Endothelial cell of umbilical vein (primary cell): ENCODE data around the gene TDRD9. TPM values are rescaled to one million over a fixed set of nuclear protein-coding genes. Genes with fewer than 3 reads are reported as not detected.

Source experiments
- BruUV-seq: library from RNA; stranded (reverse); fragments of 400-500 nt; replicated peaks from 2 replicates; lab custom pipeline; 2021; lab: Mats Ljungman, UMichigan
- CTCF ChIA-PET: fragments of 300-600, 350-600 bp; sonication (Branson Sonifier 250); formaldehyde crosslinking; loops from one replicate; lab custom pipeline; 2021; ENCODE audit warnings: antibody characterized with exemption, inconsistent platforms; lab: Charles Lee
- POLR2A ChIA-PET: fragments of 300-600, 350-600 bp; sonication (Branson Sonifier 250); formaldehyde crosslinking; loops from one replicate; lab custom pipeline; 2021; ENCODE audit warnings: antibody characterized with exemption, inconsistent platforms; lab: Charles Lee
- DNase-seq: peaks from one replicate; pipeline ENCODE4 v3.0.0-alpha.2; 2011; ENCODE audit warnings: low read depth, low spot score
- FAIRE-seq: peaks from 2 replicates; lab custom pipeline; 2011; peaks lifted over from hg19 to GRCh38; lab: Jason Lieb, UNC
- H2AFZ ChIP-seq: 2 replicates; pipeline ENCODE4 v1.6.0; 2012; ENCODE audit warnings: low read depth, low read length, control low read depth, inconsistent platforms
- H3K27ac ChIP-seq: 2 replicates; pipeline ENCODE4 v1.5.1; 2011; ENCODE audit warnings: low read depth, mild to moderate bottlenecking, control low read depth, low read length, moderate library complexity; ENCODE audit not compliant: insufficient read depth
- H3K27me3 ChIP-seq, 2 experiments: 2 replicates each; pipeline versions ENCODE4 v1.6.0 to v1.6.1; 2011; ENCODE audit warnings: low read length in 2 of 2, mixed read lengths in 1 of 2; ENCODE audit not compliant: control insufficient read depth in 2 of 2, insufficient read depth in 2 of 2
- H3K36me3 ChIP-seq, 2 experiments: 2 replicates in 1 of 2; 3 replicates in 1 of 2; pipeline ENCODE4 v1.5.1; 2011; ENCODE audit warnings: low read length in 2 of 2, mild to moderate bottlenecking in 1 of 2, moderate library complexity in 1 of 2; ENCODE audit not compliant: control insufficient read depth in 2 of 2, insufficient read depth in 2 of 2; ENCODE audit errors: extremely low read depth in 1 of 2
- H3K4me1 ChIP-seq: 3 replicates; pipeline ENCODE4 v1.5.1; 2011; ENCODE audit warnings: mild to moderate bottlenecking, low read length; ENCODE audit not compliant: control insufficient read depth, insufficient read depth; ENCODE audit errors: extremely low read depth
- H3K4me2 ChIP-seq: 2 replicates; pipeline ENCODE4 v1.6.1; 2011; ENCODE audit warnings: low read length, control low read depth, mixed read lengths; ENCODE audit not compliant: insufficient read depth
- H3K4me3 ChIP-seq, 3 experiments: fragments of 200-600 bp in 1 of 3; sonication (generic), shearing (Covaris generic) in 1 of 3; replicated peaks in 1 of 3; 2 replicates each; pipeline ENCODE4 v1.5.1; 2011 to 2016; ENCODE audit warnings: control low read depth in 3 of 3, low read length in 3 of 3, mild to moderate bottlenecking in 2 of 3, inconsistent platforms in 1 of 3, low read depth in 1 of 3, moderate library complexity in 1 of 3; ENCODE audit not compliant: insufficient read depth in 1 of 3
- H3K79me2 ChIP-seq: 2 replicates; pipeline ENCODE4 v1.6.0; 2012; ENCODE audit warnings: low read length, inconsistent platforms; ENCODE audit not compliant: control insufficient read depth, insufficient read depth
- H3K9ac ChIP-seq: replicated peaks from 2 replicates; pipeline ENCODE3; 2011; ENCODE audit warnings: low read length, control low read depth; ENCODE audit not compliant: insufficient read depth; ENCODE audit errors: extremely low read depth
- H3K9me1 ChIP-seq: replicated peaks from 3 replicates; pipeline ENCODE4 v1.6.0; 2011; ENCODE audit warnings: mild to moderate bottlenecking, low read length; ENCODE audit not compliant: control insufficient read depth, insufficient read depth; ENCODE audit errors: extremely low read depth
- H3K9me3 ChIP-seq: replicated peaks from 2 replicates; pipeline ENCODE4 v1.5.1; 2012; ENCODE audit warnings: low read length, inconsistent platforms; ENCODE audit not compliant: control insufficient read depth, insufficient read depth
- H4K20me1 ChIP-seq: replicated peaks from 2 replicates; pipeline ENCODE3; 2011; ENCODE audit warnings: mild to moderate bottlenecking, low read length; ENCODE audit not compliant: control insufficient read depth, insufficient read depth; ENCODE audit errors: extremely low read depth
- CTCF ChIP-seq, 2 donors: IDR thresholded peaks; 1 replicate in 1 of 2; 2 replicates in 1 of 2; pipeline ENCODE4 v1.5.1; 2011; ENCODE audit warnings: low read length in 2 of 2, mild to moderate bottlenecking in 2 of 2, moderate library complexity in 2 of 2, control low read depth in 1 of 2, inconsistent platforms in 1 of 2, low read depth in 1 of 2; ENCODE audit not compliant: insufficient read depth in 1 of 2; ENCODE audit errors: extremely low read depth in 1 of 2
- EZH2 ChIP-seq: IDR thresholded peaks from 2 replicates; pipeline ENCODE4 v1.6.1; 2012; ENCODE audit warnings: borderline replicate concordance, low read depth, mild to moderate bottlenecking, moderate library complexity, low read length, inconsistent platforms; ENCODE audit not compliant: severe bottlenecking
- FOS ChIP-seq: IDR thresholded peaks from 2 replicates; pipeline ENCODE4 v1.6.1; 2011; ENCODE audit warnings: mild to moderate bottlenecking, low read length, moderate library complexity, borderline replicate concordance; ENCODE audit not compliant: insufficient read depth
- GATA2 ChIP-seq: IDR thresholded peaks from 2 replicates; pipeline ENCODE4 v1.7.0; 2011; ENCODE audit warnings: low read depth, mild to moderate bottlenecking, moderate library complexity, mixed read lengths, low read length; ENCODE audit not compliant: insufficient read length, insufficient read depth
- JUN ChIP-seq: IDR thresholded peaks from 2 replicates; pipeline ENCODE4 v1.6.1; 2011; ENCODE audit warnings: borderline replicate concordance, low read depth; ENCODE audit not compliant: insufficient read length, insufficient read depth
- MAX ChIP-seq: IDR thresholded peaks from 2 replicates; pipeline ENCODE4 v1.6.1; 2011; ENCODE audit not compliant: insufficient read depth, insufficient read length
- MYC ChIP-seq: IDR thresholded peaks from one replicate; pipeline ENCODE4 v1.6.1; 2011; ENCODE audit warnings: mild to moderate bottlenecking, low read depth, low read length
- POLR2A ChIP-seq: IDR thresholded peaks from 2 replicates; pipeline ENCODE4 v1.6.1; 2012; ENCODE audit warnings: low read depth, mild to moderate bottlenecking, control low read depth, low read length
- POLR2AphosphoS5 ChIP-seq: IDR thresholded peaks from 2 replicates; pipeline ENCODE4 v1.6.1; 2012; ENCODE audit warnings: low read depth, mild to moderate bottlenecking, control low read depth, low read length, moderate library complexity; ENCODE audit not compliant: insufficient read depth
- dilution Hi-C: fragments of 300-500 bp; cut with MboI; formaldehyde crosslinking; loops from one replicate; pipeline ENCODE4 v1.15.0; 2019; ENCODE audit warnings: low sequenced_read_pairs; ENCODE audit not compliant: extremely low pct_ligation_motif_present
- intact Hi-C: fragments of 100-400 bp; cut with micrococcal nuclease; formaldehyde crosslinking; loops from one replicate; pipeline ENCODE4 v1.10.0; 2022
- polyA plus RNA-seq, 4 experiments: library from polyadenylated mRNA; depleted of rRNA in 3 of 4; stranded (reverse) in 3 of 4; unstranded in 1 of 4; fragments of >200 nt; gene quantifications; 2 replicates each; pipeline versions ENCODE4 v1.2.1 to v1.2.3, GENCODE V29; 2011 to 2012; ENCODE audit warnings: missing spikeins in 1 of 4
- total RNA-seq: library from RNA; stranded (reverse); gene quantifications from 2 replicates; pipeline ENCODE4 v1.2.3, GENCODE V29; 2021

Gene TDRD9
- total and polyA plus RNA-seq, 2 donors (not counting 3 experiments of a cell fraction or from before 2014, with no cell fraction given), result 0.52 to 1.4 TPM

GRCh38 chr14:103879118-103879569, 49.1 kb upstream of the TDRD9 start:
- no peaks in the 10 kb centered on the region for H4K20me1 ChIP-seq
- no peak for DNase-seq
- H3K9me1 ChIP-seq, result no peaks in the 10 kb centered on the region
- no peak overlapping the region for H2AFZ ChIP-seq
- no peak overlapping the region for H3K27ac ChIP-seq
- no peak overlapping the region for H3K4me2 ChIP-seq
- BruUV-seq, result no TSS peak
- no peak overlapping the region for H3K4me3 ChIP-seq
- H3K9ac ChIP-seq, result no peak overlapping the region
- no peak for TF ChIP-seq CTCF (IDR thresholded peaks at IDR 0.05; ENCODE audit: extremely low read depth in 1 of 2, insufficient read depth in 1 of 2, low read depth in 1 of 2, low read length in 2 of 2)
- TF ChIP-seq MYC, result no peak
- no peak for TF ChIP-seq POLR2AphosphoS5
- no peak for TF ChIP-seq MAX
- TF ChIP-seq POLR2A, result no peak
- no peak for TF ChIP-seq JUN
- no peak for TF ChIP-seq FOS
- TF ChIP-seq GATA2, result no peak
- TF ChIP-seq EZH2, result no peak
- intact Hi-C loops (no loop called here), dilution Hi-C loops (no loop called here)
- no peaks in the 10 kb centered on the region for H3K27me3 ChIP-seq
- H3K79me2 ChIP-seq, result no peaks in the 10 kb centered on the region
- H3K4me1 ChIP-seq, result peaks cover 26% of the 10 kb centered on the region
- ChIA-PET POLR2A (no interaction called here), CTCF (interaction anchor here (1.5 to 10.4 kb wide), 3 partner anchors 9 to 21 kb away, joined by 4 to 81 read pairs (median 4); no protein-coding TSS in a partner anchor)
- H3K36me3 ChIP-seq, result no peaks in the 10 kb centered on the region
- H3K9me3 ChIP-seq, result no peaks in the 10 kb centered on the region
- no peak for FAIRE-seq
